ENCODE data around the gene SLC9A4.

SLC9A4 gene

DNA sequence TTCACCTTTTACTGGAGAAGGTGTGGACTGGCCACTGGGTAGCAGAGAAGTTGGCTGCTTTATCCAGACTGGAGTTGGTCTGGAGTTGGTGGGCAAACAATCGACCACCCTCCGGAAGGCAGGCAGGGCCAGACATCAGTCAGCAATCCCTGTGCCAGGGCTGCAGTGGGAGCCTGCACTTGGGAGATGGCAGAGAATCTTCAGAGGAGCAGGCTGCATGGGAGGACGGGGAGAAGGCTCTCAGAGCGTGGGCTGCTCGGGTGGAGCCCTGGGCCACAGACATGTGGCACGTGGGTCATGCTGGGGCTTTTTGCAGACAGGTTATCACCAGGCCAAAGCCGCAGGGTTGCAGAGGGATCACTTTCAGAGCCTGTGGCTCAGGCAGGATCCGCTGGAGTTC, 29.6 kb downstream of the SLC9A4 start:
- DNase-seq: no peak

GRCh38 chr2:102504833-102505232, 31.8 kb downstream of the SLC9A4 start:
- no peak for DNase-seq

GRCh38 chr2:102505290-102505689, 32.3 kb downstream of the SLC9A4 start:
- no peak for DNase-seq

DNA sequence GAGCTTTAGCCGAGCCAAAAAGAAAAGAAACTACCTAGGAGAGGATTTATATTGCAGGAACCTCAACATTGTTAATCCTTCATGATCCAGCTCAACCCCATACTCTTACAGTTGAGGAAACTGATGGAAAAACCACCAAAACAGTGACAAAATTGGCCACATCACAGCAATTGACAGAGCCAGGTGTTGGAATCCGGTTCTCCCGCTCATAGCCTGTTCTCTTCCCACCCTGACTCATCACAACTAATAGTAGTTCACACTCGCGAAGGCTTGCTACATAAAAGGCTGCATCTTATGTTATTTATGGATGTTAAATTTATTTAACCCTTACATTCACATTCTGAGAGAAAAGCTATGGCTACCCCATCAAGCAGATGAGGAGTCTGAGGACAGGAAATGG, 33.7 kb downstream of the SLC9A4 start:
- no peak for DNase-seq

DNA sequence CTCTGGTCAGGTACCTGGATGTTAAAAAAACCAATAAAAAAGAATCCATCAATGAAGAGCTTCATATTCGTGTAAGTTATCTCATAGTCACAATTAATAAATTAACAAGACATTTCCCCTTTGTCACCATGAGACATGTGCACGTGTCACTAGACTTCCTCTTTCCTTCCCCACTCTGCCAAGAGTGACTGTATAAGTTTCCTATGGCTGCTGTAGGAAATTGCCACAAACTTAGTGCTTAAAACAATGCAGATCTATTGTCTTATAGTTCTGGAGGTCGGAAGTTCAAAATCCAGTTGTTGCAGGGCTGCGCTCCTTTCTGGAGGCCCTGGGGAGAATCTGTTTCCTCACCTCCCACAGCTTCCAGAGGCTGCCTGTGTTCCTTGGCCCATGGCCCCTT, 35.8 kb downstream of the SLC9A4 start:
- DNase-seq: no peak

- no peak for DNase-seq
Measured at GRCh38 chr2:102509749-102510148, 36.7 kb downstream of the SLC9A4 start.

DNA sequence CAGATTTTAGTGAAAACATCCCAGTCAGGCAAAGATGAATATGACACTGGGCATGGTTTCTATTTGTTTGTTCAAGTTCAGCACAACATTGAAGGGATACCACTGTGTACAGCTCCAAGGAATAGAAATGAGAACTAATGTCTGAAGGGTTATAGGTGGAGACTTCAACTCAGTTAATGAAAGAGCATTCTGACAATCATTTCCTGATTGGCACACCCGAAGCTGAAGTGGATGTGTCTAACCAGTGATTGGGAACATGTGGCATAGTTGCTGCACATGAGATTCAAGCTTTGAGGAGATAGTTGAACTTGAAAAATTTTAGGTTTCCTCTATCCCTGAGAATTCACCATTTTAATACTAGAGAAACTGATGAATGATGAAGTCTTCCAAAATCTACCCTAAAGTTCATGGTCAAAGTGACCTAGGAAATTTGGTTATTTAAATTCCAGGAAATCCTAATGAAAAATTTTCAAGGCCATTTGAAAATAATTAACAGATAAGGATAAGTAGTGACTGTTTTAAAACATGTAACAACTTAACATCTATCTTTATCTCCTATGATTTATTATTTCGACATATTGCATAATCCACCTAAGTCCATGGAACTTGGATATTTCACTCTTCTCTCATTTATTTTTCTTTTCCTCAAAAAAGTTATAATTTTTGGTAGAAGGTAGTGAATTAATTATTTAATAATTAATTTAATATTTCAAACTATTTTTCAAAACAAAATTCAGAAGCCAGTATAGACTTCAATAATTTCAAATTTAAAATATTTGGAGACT, 38.0 kb downstream of the SLC9A4 start:
- no peak for DNase-seq

DNA sequence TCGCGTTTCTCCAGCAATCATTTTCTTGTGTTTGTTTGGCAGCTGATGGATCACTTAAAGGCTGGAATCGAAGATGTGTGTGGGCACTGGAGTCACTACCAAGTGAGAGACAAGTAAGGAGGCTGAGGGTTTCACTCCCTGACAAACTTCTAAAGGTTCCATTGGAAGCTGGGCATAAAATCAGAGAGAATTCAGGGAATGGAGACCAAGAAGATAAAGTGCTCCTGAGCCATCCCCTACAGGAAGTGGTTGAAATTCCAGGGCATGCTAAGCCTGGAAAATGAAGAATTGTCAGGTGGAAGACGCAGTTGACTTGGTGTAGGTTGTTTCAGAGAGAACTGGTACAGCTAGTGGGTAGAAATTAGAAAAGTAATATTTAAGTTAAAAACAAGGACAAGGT, 39.1 kb downstream of the SLC9A4 start:
- no peak for DNase-seq

DNA sequence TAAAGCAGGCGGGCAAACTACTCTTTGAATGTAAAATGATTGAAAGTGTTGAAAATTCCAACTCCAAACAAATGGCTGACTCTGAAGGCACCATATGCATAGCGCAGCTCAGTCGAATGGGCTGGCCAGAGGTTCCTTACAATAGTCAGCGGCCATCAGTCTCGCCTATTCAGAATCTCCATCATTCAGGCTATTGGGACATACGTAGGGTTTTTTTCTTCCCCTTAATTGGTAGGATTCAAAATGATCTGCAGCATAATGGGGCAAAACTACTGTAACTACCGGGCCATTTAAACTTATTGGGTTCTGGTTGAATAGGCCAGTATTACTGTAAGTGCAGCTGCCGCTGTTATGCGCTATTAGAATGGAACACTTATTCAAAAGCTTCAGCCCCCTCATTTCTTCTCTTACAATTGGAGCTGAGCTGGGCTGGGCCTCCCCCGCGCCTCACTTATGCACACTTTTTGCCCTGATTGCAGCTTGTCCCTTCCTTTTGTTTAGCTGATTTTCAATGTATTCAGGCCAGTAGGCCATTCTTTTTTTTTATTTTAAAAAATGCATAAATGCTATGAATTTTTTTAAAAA, 40.4 kb downstream of the SLC9A4 start:
- no peak for DNase-seq

- no peak for DNase-seq
Measured at GRCh38 chr2:102514061-102514785, 41.2 kb downstream of the SLC9A4 start.

DNA sequence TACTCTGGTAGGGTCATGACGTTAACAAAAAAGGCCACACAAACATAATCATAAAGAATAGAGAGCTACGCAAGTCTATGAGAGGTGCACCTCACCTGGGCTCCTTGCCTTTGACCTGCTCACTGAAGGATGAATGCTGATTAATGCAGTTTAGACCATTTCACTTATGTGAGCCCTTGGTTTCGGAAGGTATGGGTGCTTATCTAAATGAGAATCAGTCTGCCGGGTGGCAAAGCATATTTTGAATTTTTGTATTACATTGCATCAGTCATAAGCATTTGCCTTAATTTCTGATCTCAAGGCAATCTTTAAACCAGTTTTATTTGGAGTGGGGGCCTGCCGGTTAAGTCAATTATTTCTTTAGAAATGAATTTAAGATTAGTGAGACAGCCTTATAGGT, 42.8 kb downstream of the SLC9A4 start:
- DNase-seq: no peak

DNA sequence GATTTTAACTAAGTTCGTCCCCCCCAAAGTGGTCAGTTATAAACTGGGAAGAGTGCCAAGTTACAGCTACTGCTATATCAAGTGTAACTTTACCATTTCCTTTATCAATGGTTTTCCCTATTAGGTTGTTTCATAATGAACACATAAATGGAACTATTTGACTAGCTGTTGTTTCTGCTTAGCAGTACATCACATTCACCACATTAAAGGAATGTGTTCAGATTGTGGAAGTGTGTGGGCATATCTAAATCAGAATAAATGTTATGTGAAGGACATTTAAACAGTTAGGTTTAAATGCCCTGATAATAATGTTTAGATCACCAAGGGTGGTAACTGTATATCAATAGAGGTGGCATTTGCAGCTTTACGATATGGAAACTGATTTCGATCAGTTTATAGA, 45.1 kb downstream of the SLC9A4 start:
- no peak for DNase-seq

DNA sequence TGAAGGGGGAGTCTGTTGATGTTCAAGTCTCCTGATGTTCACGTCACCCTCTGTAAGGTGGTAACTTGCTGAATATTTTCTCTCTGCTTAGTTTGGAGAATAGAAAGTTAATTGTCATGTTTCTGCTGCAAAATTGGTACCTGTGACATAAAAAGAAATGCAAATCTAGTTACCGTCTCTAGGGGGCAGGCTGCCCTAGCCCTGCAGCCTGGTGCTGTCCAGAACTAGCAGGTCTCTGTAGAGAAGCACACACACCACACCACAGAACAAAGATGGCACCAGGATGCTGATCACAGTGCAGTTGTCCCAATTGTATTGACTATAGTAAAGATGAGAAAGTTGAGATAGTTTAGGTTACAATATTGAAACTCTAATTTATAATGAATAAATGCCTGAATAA, 47.0 kb downstream of the SLC9A4 start:
- no peak for DNase-seq

- no peak for DNase-seq
Measured at GRCh38 chr2:102520801-102521200, 47.8 kb downstream of the SLC9A4 start.

DNA sequence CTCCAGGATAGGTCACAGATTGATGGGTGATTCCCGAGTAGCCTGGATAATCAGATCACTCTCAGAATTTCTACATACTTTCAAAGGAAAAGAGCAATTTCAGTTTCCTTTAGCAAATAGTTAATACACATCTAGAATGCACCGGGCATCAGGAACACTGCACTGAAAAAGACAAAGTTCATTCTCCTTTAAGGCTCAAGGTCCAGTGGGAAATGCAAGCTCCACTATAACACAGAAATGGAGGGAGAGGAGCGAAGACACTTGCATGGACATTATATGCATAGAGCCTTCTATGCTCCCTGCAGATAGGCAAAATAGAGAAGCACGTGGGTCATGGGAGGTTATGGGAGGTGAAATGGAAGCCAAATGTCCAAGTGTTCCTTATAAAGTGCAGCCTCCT, 49.1 kb downstream of the SLC9A4 start:
- DNase-seq: no peak

- no peak for DNase-seq
Measured at GRCh38 chr2:102522890-102523289, 49.9 kb downstream of the SLC9A4 start.

DNA sequence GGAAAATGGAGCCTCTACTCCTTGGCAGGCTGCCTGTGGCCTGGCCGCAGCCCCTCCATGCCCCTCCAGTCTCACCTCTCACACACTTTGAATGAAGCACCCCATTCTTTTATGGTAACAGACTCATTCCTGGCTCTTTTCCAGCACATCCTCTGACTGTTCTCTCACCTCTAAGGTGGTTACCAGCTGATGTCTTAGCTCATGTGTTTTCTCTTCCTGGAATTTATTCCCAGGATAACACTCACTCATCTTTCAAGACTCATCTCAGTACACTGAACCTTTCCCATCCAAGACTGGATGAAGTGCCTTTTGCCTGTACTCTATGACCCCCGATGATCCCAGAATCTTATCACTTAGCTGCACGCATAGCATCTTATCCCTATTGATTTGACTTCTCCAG, 50.6 kb downstream of the SLC9A4 start:
- no peak for DNase-seq

DNA sequence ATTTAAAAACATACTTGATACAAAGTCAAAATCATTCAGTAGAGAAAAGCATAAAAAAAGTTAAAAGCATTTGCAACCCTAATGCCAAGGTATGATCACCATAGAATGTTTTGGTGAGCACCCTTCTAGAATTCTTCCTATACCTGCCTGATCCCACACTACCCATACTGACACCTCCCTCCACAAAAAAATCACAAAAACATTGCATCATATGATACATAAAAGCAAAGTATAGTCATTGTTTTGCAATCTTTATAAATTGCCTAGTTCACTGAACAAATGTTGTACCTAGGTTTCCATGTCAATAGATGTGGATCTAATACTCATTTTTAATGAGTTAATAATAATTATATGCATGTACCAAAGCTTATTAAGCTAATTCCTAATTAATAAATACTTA, 54.1 kb downstream of the SLC9A4 start:
- DNase-seq: no peak

- DNase-seq: no peak
Measured at GRCh38 chr2:102538491-102538890, 65.5 kb downstream of the SLC9A4 start.

GRCh38 chr2:102540882-102541281, 67.9 kb downstream of the SLC9A4 start:
- no peak for DNase-seq

DNA sequence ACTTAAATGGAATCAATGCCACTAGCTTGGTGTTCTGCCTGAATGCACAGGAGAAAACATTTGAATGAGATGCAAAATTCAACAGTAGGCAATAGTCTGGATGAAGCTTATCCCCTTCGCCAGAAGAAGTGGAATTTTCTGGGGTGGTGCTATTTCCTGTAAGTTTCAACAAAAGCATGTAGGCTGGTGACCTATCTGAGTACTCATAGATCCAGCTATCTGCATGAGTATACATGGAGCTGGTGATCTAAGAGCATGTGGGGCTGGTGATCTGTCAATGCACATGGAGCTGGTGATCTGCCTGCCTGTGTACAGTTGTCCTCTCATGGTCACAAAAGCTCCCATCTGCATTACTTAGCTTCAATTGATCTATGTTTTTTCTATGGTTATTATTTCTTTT, 71.2 kb downstream of the SLC9A4 start:
- DNase-seq: no peak

DNA sequence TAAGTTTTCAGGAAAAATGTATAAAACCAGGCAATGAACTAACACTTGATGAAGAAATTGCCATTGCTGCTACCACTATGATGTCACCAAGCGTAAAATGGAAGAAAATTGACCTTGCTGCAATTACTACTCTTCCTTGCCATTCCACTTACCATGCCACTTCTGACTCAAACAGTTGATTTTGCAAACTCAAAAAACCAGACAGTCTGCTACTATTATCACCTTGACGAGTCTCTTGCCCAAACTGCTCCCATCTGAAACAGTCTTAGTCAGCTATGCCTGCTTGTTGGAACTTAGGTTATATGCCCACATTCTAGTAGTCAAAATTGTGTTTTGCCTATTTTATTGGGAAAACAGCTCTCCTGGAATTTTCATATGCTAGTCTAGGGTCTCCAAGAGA, 74.4 kb downstream of the SLC9A4 start:
- no peak for DNase-seq

DNA sequence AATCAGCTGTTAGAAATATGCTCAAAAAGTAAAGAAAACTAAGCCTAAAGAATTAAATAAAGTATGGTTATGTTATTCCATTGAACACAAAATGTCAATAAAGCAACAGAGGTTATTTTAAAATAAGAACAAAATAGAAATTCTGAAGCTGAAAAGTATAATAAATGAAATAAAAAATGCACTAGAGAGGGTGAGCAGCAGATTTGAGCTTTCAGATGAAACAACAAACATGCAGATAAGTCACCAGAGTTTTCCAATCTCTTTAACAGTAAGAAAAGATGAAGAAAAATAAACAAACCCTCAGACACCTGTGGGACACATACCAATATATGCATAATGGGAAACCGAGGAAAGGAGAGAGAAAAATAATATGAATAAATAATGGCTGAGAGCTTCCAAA, 76.0 kb downstream of the SLC9A4 start:
- no peak for DNase-seq

- no peak for DNase-seq
Measured at GRCh38 chr2:102550151-102550550, 77.1 kb downstream of the SLC9A4 start.
